DOHH2 (cell line): ENCODE measurements around the gene TRAK1.

Experiments
- H3F3A ChIP-seq: fragments of 200-600 bp; sonication (generic), shearing (Covaris generic); 2 replicates; pipeline ENCODE4 v1.6.0; 2016; ENCODE audit warnings: antibody characterized with exemption, mild to moderate bottlenecking; ENCODE audit not compliant: control insufficient read depth, insufficient read depth
- H3K27ac ChIP-seq: fragments of 200-600 bp; sonication (generic); 2 replicates; pipeline ENCODE4 v1.5.1; 2014; ENCODE audit warnings: low read depth, mild to moderate bottlenecking, low read length, moderate library complexity
- H3K27me3 ChIP-seq: fragments of 200-600 bp; sonication (generic); 2 replicates; pipeline ENCODE4 v1.6.1; 2014; ENCODE audit warnings: mild to moderate bottlenecking, low read length, mixed read lengths; ENCODE audit not compliant: control insufficient read depth
- H3K36me3 ChIP-seq: fragments of 200-600 bp; sonication (generic); 2 replicates; pipeline ENCODE4 v1.6.1; 2014; ENCODE audit warnings: mild to moderate bottlenecking, low read length, moderate library complexity, mixed read lengths; ENCODE audit not compliant: control insufficient read depth
- H3K4me1 ChIP-seq: fragments of 200-600 bp; sonication (generic); 2 replicates; pipeline ENCODE4 v1.6.1; 2014; ENCODE audit warnings: mild to moderate bottlenecking, low read length, mixed read lengths; ENCODE audit not compliant: control insufficient read depth
- H3K4me2 ChIP-seq: fragments of 200-600 bp; sonication (generic); 2 replicates; pipeline ENCODE4 v1.6.0; 2014; ENCODE audit warnings: mild to moderate bottlenecking, low read length, moderate library complexity
- H3K4me3 ChIP-seq: fragments of 200-600 bp; sonication (generic); 2 replicates; pipeline ENCODE4 v1.5.1; 2014; ENCODE audit warnings: mild to moderate bottlenecking, low read length, mixed read lengths
- H3K79me2 ChIP-seq: fragments of 200-600 bp; sonication (generic); 2 replicates; pipeline ENCODE4 v1.6.1; 2014; ENCODE audit warnings: mild to moderate bottlenecking, low read length, mixed read lengths; ENCODE audit not compliant: control insufficient read depth
- H3K9me2 ChIP-seq: fragments of 200-600 bp; sonication (generic); replicated peaks from 2 replicates; pipeline ENCODE4 v1.6.1; 2014; ENCODE audit warnings: mild to moderate bottlenecking, low read length, mixed read lengths; ENCODE audit not compliant: control insufficient read depth
- H3K9me3 ChIP-seq: fragments of 200-600 bp; sonication (generic); 2 replicates; pipeline ENCODE4 v1.6.1; 2014; ENCODE audit warnings: antibody characterized with exemption, low read length, mixed read lengths; ENCODE audit not compliant: control insufficient read depth, insufficient read depth
- H4K20me1 ChIP-seq: fragments of 200-600 bp; sonication (generic); 2 replicates; pipeline ENCODE4 v1.6.0; 2014; ENCODE audit warnings: low read depth, mild to moderate bottlenecking, antibody characterized with exemption, low read length, moderate library complexity; ENCODE audit not compliant: control insufficient read depth, insufficient read depth
- EZH2phosphoT487 ChIP-seq: fragments of 200-600 bp; sonication (generic); IDR thresholded peaks from 2 replicates; pipeline ENCODE4 v1.6.1; 2017; ENCODE audit warnings: borderline replicate concordance, mild to moderate bottlenecking, antibody characterized with exemption, low read length, moderate library complexity, mixed read lengths
- TF ChIP-seq, protein P1 (sequence below): fragments of 200-600 bp; sonication (generic); IDR thresholded peaks from one replicate; pipeline ENCODE4 v1.5.1; 2014; ENCODE audit warnings: antibody characterized with exemption, mild to moderate bottlenecking, low read depth, low read length; ENCODE audit not compliant: poor library complexity, severe bottlenecking

TRAK1 gene

DNA sequence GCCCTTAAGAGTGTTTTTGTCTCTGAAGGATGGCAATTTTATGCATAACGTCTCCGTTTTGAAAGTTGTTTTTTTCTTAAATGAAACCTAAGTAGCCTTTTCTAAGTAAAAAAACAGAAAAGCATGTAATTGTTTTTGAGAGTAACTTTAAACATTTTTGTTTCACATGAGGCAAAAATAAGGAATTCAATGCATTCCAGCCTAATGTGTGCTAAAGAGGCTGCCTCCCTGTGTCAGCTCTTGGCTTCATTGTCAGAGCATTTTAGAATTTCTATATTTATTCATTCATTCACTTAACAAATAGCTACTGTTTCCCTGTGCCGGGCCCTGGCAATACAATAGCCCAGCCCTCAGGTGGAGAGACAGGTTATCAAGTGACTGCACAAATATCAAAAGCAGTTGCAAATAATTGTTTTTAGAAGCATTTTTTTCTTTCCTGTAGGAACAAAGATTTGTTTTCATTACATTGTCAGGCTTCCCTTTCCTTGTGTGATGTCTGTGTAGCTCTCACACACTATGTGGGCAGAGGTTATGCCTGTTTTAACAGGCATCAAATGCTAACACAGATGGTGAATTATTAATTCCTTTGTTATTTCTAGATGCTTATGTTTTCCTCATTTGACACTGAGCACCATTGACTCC, 93.0 kb downstream of the TRAK1 start:
- Histone ChIP-seq H3K9me3 (no peaks in the 10 kb centered on the region), H3K4me2 (no peak overlapping the region), H3K9me2 (no peaks in the 10 kb centered on the region), H3K4me3 (no peak overlapping the region), H3F3A (no peaks in the 10 kb centered on the region), H3K4me1 (peaks cover 25% of the 10 kb centered on the region), H4K20me1 (no peaks in the 10 kb centered on the region), H3K27me3 (no peaks in the 10 kb centered on the region), H3K27ac (no peak overlapping the region), H3K36me3 (peaks cover 80% of the 10 kb centered on the region), H3K79me2 (peaks cover 68% of the 10 kb centered on the region)
- TF ChIP-seq, protein P1, sequence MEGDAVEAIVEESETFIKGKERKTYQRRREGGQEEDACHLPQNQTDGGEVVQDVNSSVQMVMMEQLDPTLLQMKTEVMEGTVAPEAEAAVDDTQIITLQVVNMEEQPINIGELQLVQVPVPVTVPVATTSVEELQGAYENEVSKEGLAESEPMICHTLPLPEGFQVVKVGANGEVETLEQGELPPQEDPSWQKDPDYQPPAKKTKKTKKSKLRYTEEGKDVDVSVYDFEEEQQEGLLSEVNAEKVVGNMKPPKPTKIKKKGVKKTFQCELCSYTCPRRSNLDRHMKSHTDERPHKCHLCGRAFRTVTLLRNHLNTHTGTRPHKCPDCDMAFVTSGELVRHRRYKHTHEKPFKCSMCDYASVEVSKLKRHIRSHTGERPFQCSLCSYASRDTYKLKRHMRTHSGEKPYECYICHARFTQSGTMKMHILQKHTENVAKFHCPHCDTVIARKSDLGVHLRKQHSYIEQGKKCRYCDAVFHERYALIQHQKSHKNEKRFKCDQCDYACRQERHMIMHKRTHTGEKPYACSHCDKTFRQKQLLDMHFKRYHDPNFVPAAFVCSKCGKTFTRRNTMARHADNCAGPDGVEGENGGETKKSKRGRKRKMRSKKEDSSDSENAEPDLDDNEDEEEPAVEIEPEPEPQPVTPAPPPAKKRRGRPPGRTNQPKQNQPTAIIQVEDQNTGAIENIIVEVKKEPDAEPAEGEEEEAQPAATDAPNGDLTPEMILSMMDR: no peak
- TF ChIP-seq EZH2phosphoT487: no peak

DNA sequence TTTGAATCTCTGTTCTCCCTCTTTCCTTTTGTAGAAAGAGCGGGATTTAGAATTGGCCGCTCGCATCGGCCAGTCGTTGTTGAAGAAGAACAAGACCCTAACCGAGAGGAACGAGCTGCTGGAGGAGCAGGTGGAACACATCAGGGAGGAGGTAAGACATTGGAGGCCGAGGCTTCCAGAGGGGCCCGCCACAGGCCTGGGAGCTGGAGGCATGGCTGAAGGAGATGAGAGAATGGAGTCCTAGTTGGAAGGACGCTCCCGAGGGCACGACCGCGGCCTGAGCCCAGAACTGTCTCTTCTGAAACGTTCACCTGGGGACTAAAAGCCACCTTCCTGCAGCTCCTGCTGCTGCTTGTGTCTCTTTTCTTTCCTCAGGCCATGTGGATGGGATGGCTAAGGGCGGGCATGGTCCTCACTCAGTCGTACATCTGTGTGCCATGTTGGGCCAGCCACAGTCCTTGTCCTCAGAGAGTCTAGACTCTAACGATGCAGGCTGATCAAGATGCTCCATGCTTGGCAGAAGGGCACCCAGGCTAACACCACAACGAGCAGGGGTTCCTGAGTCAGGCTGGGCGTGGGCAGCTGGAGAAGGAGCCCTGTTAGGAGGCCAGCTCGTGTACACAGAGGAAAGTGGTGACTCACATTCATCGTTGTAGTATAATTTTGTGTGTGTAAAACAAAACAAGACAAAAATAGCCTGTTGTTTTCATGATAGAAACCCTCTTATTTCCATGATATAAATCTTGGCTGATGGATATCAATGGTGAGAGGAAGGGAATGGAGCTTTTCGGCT, 93.7 kb downstream of the TRAK1 start:
- peaks cover 76% of the 10 kb centered on the region for H3K36me3 ChIP-seq
- no peaks in the 10 kb centered on the region for H3K9me3 ChIP-seq

DNA sequence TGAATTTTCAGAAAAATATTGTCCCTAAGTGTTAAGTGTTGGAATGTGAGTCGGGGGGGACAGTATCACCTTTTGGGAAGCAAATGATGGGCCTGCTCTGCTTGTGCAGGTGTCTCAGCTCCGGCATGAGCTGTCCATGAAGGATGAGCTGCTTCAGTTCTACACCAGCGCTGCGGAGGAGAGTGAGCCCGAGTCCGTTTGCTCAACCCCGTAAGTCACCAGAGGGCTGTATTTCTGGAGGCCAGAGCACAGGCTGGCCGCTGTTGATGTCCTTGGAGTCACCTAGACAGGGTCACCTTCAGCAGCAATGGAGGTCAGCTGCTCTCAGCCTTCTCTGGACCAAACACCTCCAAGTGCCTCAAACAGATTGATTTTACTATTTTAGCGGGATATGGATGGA, 96.8 kb downstream of the TRAK1 start:
- Histone ChIP-seq H3K9me2 (no peaks in the 10 kb centered on the region), H3K4me2 (no peak overlapping the region), H3K27me3 (no peaks in the 10 kb centered on the region), H3K27ac (no peak overlapping the region), H3K4me3 (no peak overlapping the region), H3K36me3 (peaks cover 82% of the 10 kb centered on the region), H3K9me3 (no peaks in the 10 kb centered on the region), H3F3A (peaks cover 20% of the 10 kb centered on the region), H4K20me1 (no peaks in the 10 kb centered on the region), H3K4me1 (peaks cover 39% of the 10 kb centered on the region), H3K79me2 (peaks cover 46% of the 10 kb centered on the region)
- TF ChIP-seq, protein P1: no peak
- no peak for TF ChIP-seq EZH2phosphoT487

More for the DNA sequence above, 93.7 kb downstream of the TRAK1 start:
- H3K9me2 ChIP-seq: no peaks in the 10 kb centered on the region
- no peaks in the 10 kb centered on the region for H3K27me3 ChIP-seq
- H3K4me3 ChIP-seq: no peak overlapping the region
- TF ChIP-seq EZH2phosphoT487: no peak
- TF ChIP-seq, protein P1: no peak
- H3K4me2 ChIP-seq: no peak overlapping the region
- H3K4me1 ChIP-seq: peaks cover 22% of the 10 kb centered on the region
- H3K79me2 ChIP-seq: peaks cover 61% of the 10 kb centered on the region
- H3F3A ChIP-seq: peaks cover 1% of the 10 kb centered on the region; the same call in 1 of the 2 replicates
- H3K27ac ChIP-seq: no peak overlapping the region
- no peaks in the 10 kb centered on the region for H4K20me1 ChIP-seq
